Measurements from ENCODE around the gene DIP2C.

GRCh38 chr10:510415-510881, 179.0 kb downstream of the DIP2C start:
- TF ChIP-seq CTCF (IDR thresholded peaks at IDR 0.05) (no peak), POLR2A (IDR thresholded peaks at IDR 0.05) (no peak), POLR2AphosphoS5 (IDR thresholded peaks at IDR 0.05; ENCODE audit: insufficient read depth in 1 of 2, low read depth in 1 of 2) (no peak)
